DND-41 (cell line): ENCODE results near the gene STAM.

Experiments used
- ATAC-seq: fragments of 200-7000 bp; cut with Tn5 transposase; 3 replicates; pipeline ENCODE4 v1.9.1; 2021; ENCODE audit warnings: low read depth; ENCODE audit not compliant: insufficient read depth
- DNase-seq: peaks from one replicate; pipeline ENCODE4 v3.0.0-alpha.2; 2020
- H2AFZ ChIP-seq: 2 replicates; pipeline ENCODE4 v1.6.0; 2012; ENCODE audit warnings: low read depth, low read length
- H3K27ac ChIP-seq: 2 replicates; pipeline ENCODE4 v1.5.1; 2012; ENCODE audit warnings: low read length, inconsistent platforms
- H3K27me3 ChIP-seq: fragments of 200-600 bp; sonication (generic); 2 replicates; pipeline ENCODE4 v1.6.0; 2012; ENCODE audit warnings: low read length, mild to moderate bottlenecking, inconsistent platforms; ENCODE audit not compliant: insufficient read depth, poor library complexity
- H3K36me3 ChIP-seq: 2 replicates; pipeline ENCODE4 v1.5.1; 2012; ENCODE audit warnings: low read length, inconsistent platforms; ENCODE audit not compliant: insufficient read depth
- H3K4me1 ChIP-seq: 2 replicates; pipeline ENCODE4 v1.5.1; 2012; ENCODE audit warnings: mild to moderate bottlenecking, low read length; ENCODE audit not compliant: insufficient read depth
- H3K4me2 ChIP-seq: 2 replicates; pipeline ENCODE4 v1.6.0; 2012; ENCODE audit warnings: mild to moderate bottlenecking, moderate library complexity, low read length, inconsistent platforms; ENCODE audit not compliant: insufficient read depth
- H3K4me3 ChIP-seq, 2 experiments: fragments of 200-600 bp in 1 of 2; shearing (Covaris generic) in 1 of 2; 2 replicates each; pipeline ENCODE4 v1.5.1; 2012 to 2016; ENCODE audit warnings: inconsistent platforms in 2 of 2, low read length in 2 of 2, mild to moderate bottlenecking in 2 of 2, low read depth in 1 of 2, moderate library complexity in 1 of 2
- H3K79me2 ChIP-seq: 2 replicates; pipeline ENCODE4 v1.6.0; 2012; ENCODE audit warnings: low read length, inconsistent platforms; ENCODE audit not compliant: insufficient read depth
- H3K9ac ChIP-seq: 2 replicates; pipeline ENCODE4 v1.6.0; 2012; ENCODE audit warnings: low read depth, mild to moderate bottlenecking, inconsistent platforms, low read length, moderate library complexity
- H3K9me3 ChIP-seq: 2 replicates; pipeline ENCODE4 v1.5.1; 2012; ENCODE audit warnings: low read length, moderate library complexity, mild to moderate bottlenecking, inconsistent platforms; ENCODE audit not compliant: insufficient read depth, severe bottlenecking
- H4K20me1 ChIP-seq: 2 replicates; pipeline ENCODE4 v1.6.0; 2012; ENCODE audit warnings: low read length; ENCODE audit not compliant: insufficient read depth
- EZH2 ChIP-seq: IDR thresholded peaks from 3 replicates; pipeline ENCODE4 v1.6.1; 2012; ENCODE audit warnings: borderline replicate concordance, low read depth, mild to moderate bottlenecking, moderate library complexity, low read length, inconsistent platforms; ENCODE audit not compliant: severe bottlenecking
- TF ChIP-seq, protein P1 (sequence below): IDR thresholded peaks from 2 replicates; pipeline ENCODE4 v1.5.1; 2012; ENCODE audit warnings: borderline replicate concordance, low read length, moderate library complexity, mild to moderate bottlenecking; ENCODE audit not compliant: poor library complexity, severe bottlenecking; ENCODE audit errors: extremely low read depth

Gene STAM

DNA sequence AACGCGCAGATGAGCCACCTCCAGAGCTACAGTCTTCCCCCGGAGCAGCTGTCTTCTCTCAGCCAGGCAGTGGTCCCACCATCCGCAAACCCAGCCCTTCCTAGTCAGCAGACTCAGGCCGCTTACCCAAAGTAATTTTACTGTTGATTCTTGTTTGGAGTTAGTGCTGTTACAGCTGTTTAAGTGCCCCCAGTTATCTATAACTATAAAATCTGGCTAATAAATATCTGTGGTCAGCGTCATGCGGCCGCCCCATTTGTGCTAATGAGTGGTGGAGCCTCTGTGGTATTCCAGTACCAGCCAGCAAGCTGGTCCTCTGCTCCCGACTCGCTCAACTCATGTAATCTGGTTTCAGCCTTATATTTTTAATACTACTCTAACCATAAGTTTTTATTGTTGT is 64.9 kb downstream of the STAM start:
- H3K27me3 ChIP-seq, result no peaks in the 10 kb centered on the region
- no peak overlapping the region for H2AFZ ChIP-seq
- no peak for DNase-seq
- H3K27ac ChIP-seq, result no peak overlapping the region
- H3K4me1 ChIP-seq, result no peaks in the 10 kb centered on the region
- H3K9ac ChIP-seq, result no peak overlapping the region
- no peak overlapping the region for H3K4me3 ChIP-seq
- H4K20me1 ChIP-seq, result no peaks in the 10 kb centered on the region
- H3K36me3 ChIP-seq, result peaks cover 58% of the 10 kb centered on the region
- H3K79me2 ChIP-seq, result no peaks in the 10 kb centered on the region
- no peak for ATAC-seq
- TF ChIP-seq EZH2, result no peak
- TF ChIP-seq, protein P1, sequence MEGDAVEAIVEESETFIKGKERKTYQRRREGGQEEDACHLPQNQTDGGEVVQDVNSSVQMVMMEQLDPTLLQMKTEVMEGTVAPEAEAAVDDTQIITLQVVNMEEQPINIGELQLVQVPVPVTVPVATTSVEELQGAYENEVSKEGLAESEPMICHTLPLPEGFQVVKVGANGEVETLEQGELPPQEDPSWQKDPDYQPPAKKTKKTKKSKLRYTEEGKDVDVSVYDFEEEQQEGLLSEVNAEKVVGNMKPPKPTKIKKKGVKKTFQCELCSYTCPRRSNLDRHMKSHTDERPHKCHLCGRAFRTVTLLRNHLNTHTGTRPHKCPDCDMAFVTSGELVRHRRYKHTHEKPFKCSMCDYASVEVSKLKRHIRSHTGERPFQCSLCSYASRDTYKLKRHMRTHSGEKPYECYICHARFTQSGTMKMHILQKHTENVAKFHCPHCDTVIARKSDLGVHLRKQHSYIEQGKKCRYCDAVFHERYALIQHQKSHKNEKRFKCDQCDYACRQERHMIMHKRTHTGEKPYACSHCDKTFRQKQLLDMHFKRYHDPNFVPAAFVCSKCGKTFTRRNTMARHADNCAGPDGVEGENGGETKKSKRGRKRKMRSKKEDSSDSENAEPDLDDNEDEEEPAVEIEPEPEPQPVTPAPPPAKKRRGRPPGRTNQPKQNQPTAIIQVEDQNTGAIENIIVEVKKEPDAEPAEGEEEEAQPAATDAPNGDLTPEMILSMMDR, result no peak
- H3K4me2 ChIP-seq, result no peak overlapping the region
- H3K9me3 ChIP-seq, result no peaks in the 10 kb centered on the region

DNA sequence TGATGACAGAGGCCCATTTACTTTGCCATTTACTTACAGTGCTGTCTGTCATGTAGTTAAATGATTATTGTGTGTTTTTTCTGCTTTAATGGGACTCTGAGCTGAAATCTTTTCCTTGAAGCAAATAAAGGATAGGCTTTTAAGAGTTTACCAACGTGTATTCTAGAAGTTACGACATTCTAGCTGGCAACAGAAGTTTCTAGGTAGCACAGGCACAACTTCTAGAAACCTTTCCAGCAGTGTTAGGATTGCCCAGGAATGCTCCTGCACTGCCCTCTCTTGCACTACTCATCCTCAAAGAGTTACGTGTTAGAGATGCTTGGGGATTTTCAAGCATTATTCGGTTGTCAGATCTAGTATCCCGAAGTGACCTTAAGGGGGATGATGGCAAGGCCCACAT is 65.5 kb downstream of the STAM start:
- Histone ChIP-seq H3K4me3 (no peak overlapping the region), H2AFZ (no peak overlapping the region), H3K4me2 (no peak overlapping the region), H3K36me3 (peaks cover 60% of the 10 kb centered on the region), H3K9me3 (no peaks in the 10 kb centered on the region), H4K20me1 (no peaks in the 10 kb centered on the region), H3K9ac (no peak overlapping the region), H3K79me2 (no peaks in the 10 kb centered on the region), H3K27me3 (no peaks in the 10 kb centered on the region), H3K4me1 (no peaks in the 10 kb centered on the region), H3K27ac (no peak overlapping the region)
- TF ChIP-seq, protein P1, result no peak
- no peak for TF ChIP-seq EZH2
- ATAC-seq (no peak), DNase-seq (no peak)

DNA sequence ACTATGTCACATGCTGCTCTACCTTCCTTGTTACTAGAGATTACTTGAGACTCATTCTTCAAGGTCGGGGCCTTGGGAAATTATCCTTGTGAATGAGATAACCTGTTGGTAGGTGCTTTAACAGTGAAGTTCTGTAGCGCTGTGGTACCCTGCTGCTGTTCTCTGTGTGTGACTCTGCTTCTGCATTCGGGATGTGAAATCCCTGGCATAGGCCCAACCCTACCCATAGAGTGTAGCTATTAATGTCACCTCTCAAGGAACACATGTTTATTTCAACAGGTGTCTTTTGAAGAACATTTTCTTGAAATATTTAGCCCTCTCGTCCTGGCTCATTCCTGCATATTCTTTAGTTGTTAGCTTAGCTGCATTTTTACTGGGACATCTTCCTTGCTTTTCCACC is 66.2 kb downstream of the STAM start:
- H3K79me2 ChIP-seq, result no peaks in the 10 kb centered on the region
- H3K27ac ChIP-seq, result no peak overlapping the region
- no peak overlapping the region for H3K4me3 ChIP-seq
- no peak overlapping the region for H3K9ac ChIP-seq
- H4K20me1 ChIP-seq, result no peaks in the 10 kb centered on the region
- no peaks in the 10 kb centered on the region for H3K4me1 ChIP-seq
- no peak overlapping the region for H3K4me2 ChIP-seq
- no peaks in the 10 kb centered on the region for H3K9me3 ChIP-seq
- H3K27me3 ChIP-seq, result no peaks in the 10 kb centered on the region
- peaks cover 64% of the 10 kb centered on the region for H3K36me3 ChIP-seq
- DNase-seq (no peak), ATAC-seq (no peak)
- no peak for TF ChIP-seq EZH2
- no peak overlapping the region for H2AFZ ChIP-seq

DNA sequence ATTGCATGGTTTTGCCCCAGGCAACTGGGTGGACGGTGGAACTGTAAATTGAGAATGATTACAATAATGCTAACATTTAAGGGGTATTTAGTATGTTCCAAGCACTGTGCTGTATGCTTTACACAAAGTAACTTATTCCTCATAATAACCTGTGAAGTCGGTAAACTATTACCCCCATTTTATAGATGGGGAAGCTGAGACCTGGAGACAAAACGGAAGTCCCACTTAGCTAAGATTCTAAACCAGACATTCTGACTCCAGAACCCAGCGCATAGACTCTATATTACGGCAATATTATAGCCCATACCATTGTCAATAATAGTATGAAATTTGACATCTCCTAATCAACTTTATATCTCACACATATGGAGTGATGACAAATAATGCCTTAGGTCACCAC is 68.1 kb downstream of the STAM start:
- Histone ChIP-seq H3K9me3 (no peaks in the 10 kb centered on the region), H3K36me3 (peaks cover 62% of the 10 kb centered on the region), H3K4me2 (no peak overlapping the region), H3K27me3 (no peaks in the 10 kb centered on the region), H3K4me3 (no peak overlapping the region), H4K20me1 (no peaks in the 10 kb centered on the region), H3K9ac (no peak overlapping the region), H2AFZ (no peak overlapping the region), H3K27ac (no peak overlapping the region), H3K79me2 (no peaks in the 10 kb centered on the region), H3K4me1 (no peaks in the 10 kb centered on the region)
- DNase-seq, result no peak
- no peak for ATAC-seq
- TF ChIP-seq, protein P1, result no peak
- TF ChIP-seq EZH2, result no peak
